Mesenchymal stem cell (in vitro differentiated cells and primary cell): Measurements from ENCODE around the gene KRTCAP2.

Experiments used
- DNase-seq: peaks from one replicate; pipeline ENCODE4 v3.0.0-alpha.2; 2013
- H2AFZ ChIP-seq: one replicate; pipeline ENCODE4 v1.6.1; 2013; ENCODE audit warnings: low read depth, mild to moderate bottlenecking, control low read depth, inconsistent platforms, low read length, moderate library complexity
- H2AK5ac ChIP-seq: 2 replicates; pipeline ENCODE4 v1.6.1; 2013; ENCODE audit warnings: low read length, moderate library complexity, mild to moderate bottlenecking, inconsistent platforms; ENCODE audit not compliant: severe bottlenecking
- H2BK120ac ChIP-seq: one replicate; pipeline ENCODE4 v1.6.1; 2013; ENCODE audit warnings: low read depth, mild to moderate bottlenecking, inconsistent platforms, low read length, moderate library complexity
- H2BK12ac ChIP-seq, 2 experiments: one replicate each; pipeline ENCODE4 v1.6.1; 2013; ENCODE audit warnings: inconsistent platforms in 2 of 2, low read length in 2 of 2, mild to moderate bottlenecking in 2 of 2, moderate library complexity in 2 of 2, control low read depth in 1 of 2
- H2BK15ac ChIP-seq: one replicate; pipeline ENCODE4 v1.6.1; 2013; ENCODE audit warnings: mild to moderate bottlenecking, low read depth, inconsistent platforms; ENCODE audit not compliant: poor library complexity, severe bottlenecking
- H2BK5ac ChIP-seq: 2 replicates; pipeline ENCODE4 v1.6.1; 2013; ENCODE audit warnings: low read depth, mild to moderate bottlenecking, low read length, control low read depth, inconsistent platforms; ENCODE audit not compliant: poor library complexity, severe bottlenecking
- H3K14ac ChIP-seq, 2 experiments: one replicate each; pipeline ENCODE4 v1.6.1; 2013; ENCODE audit warnings: inconsistent platforms in 2 of 2, low read length in 2 of 2, control low read depth in 1 of 2, mild to moderate bottlenecking in 1 of 2, moderate library complexity in 1 of 2
- H3K18ac ChIP-seq, 2 experiments: one replicate each; pipeline ENCODE4 v1.6.1; 2013; ENCODE audit warnings: inconsistent platforms in 2 of 2, low read length in 2 of 2, control low read depth in 1 of 2, low read depth in 1 of 2, mild to moderate bottlenecking in 1 of 2
- H3K23ac ChIP-seq, 2 experiments: one replicate each; pipeline ENCODE4 v1.6.1; 2013; ENCODE audit warnings: inconsistent platforms in 2 of 2, low read length in 2 of 2, mild to moderate bottlenecking in 2 of 2, moderate library complexity in 2 of 2, control low read depth in 1 of 2
- H3K27ac ChIP-seq: 2 replicates; pipeline ENCODE4 v1.5.1; 2013; ENCODE audit warnings: mild to moderate bottlenecking, moderate library complexity, low read length, control low read depth, inconsistent platforms; ENCODE audit not compliant: poor library complexity, severe bottlenecking
- H3K27me3 ChIP-seq, 2 experiments: 2 replicates each; pipeline versions ENCODE4 v1.6.1 to v1.7.0; 2013; ENCODE audit warnings: low read length in 2 of 2, mild to moderate bottlenecking in 2 of 2, moderate library complexity in 2 of 2, control low read depth in 1 of 2, inconsistent platforms in 1 of 2; ENCODE audit not compliant: control insufficient read depth in 1 of 2, insufficient read depth in 1 of 2
- H3K36me3 ChIP-seq, 2 experiments: 2 replicates each; pipeline versions ENCODE4 v1.6.1 to v1.7.0; 2013; ENCODE audit warnings: low read length in 2 of 2, control low read depth in 1 of 2, inconsistent platforms in 1 of 2, low read depth in 1 of 2, mild to moderate bottlenecking in 1 of 2; ENCODE audit not compliant: insufficient read depth in 2 of 2, control insufficient read depth in 1 of 2
- H3K4ac ChIP-seq, 2 experiments: one replicate each; pipeline ENCODE4 v1.6.1; 2013; ENCODE audit warnings: inconsistent platforms in 2 of 2, low read length in 2 of 2, mild to moderate bottlenecking in 2 of 2, moderate library complexity in 2 of 2, control low read depth in 1 of 2, low read depth in 1 of 2
- H3K4me1 ChIP-seq: 2 replicates; pipeline ENCODE4 v1.6.1; 2013; ENCODE audit warnings: low read depth, low read length, control low read depth; ENCODE audit not compliant: control insufficient read depth, insufficient read depth
- H3K4me2 ChIP-seq: 2 replicates; pipeline ENCODE4 v1.6.1; 2013; ENCODE audit warnings: low read length, mild to moderate bottlenecking, inconsistent platforms; ENCODE audit not compliant: poor library complexity, severe bottlenecking
- H3K4me3 ChIP-seq, 2 experiments: 2 replicates each; pipeline versions ENCODE4 v1.5.1 to v1.7.0; 2013; ENCODE audit warnings: low read length in 2 of 2, mild to moderate bottlenecking in 2 of 2, control low read depth in 1 of 2, low read depth in 1 of 2; ENCODE audit not compliant: insufficient read depth in 1 of 2
- H3K79me1 ChIP-seq: replicated peaks from 2 replicates; pipeline ENCODE4 v1.6.1; 2013; ENCODE audit warnings: mild to moderate bottlenecking, control low read depth, low read length, inconsistent platforms; ENCODE audit not compliant: poor library complexity, severe bottlenecking
- H3K9ac ChIP-seq: 2 replicates; pipeline ENCODE4 v1.7.0; 2013; ENCODE audit warnings: mild to moderate bottlenecking, low read length, moderate library complexity
- H3K9me3 ChIP-seq: 2 replicates; pipeline ENCODE4 v1.7.0; 2013; ENCODE audit warnings: mild to moderate bottlenecking, low read length; ENCODE audit not compliant: control insufficient read depth
- H4K8ac ChIP-seq: one replicate; pipeline ENCODE4 v1.6.1; 2013; ENCODE audit warnings: inconsistent platforms, mild to moderate bottlenecking, low read length, moderate library complexity
- H4K91ac ChIP-seq: one replicate; pipeline ENCODE4 v1.6.1; 2013; ENCODE audit warnings: mild to moderate bottlenecking, low read length, inconsistent platforms
- WGBS: methylation state at CpG from one replicate; pipeline ENCODE4 v1.1.7; 2013; ENCODE audit warnings: mixed read lengths; 5-methylcytosine and 5-hydroxymethylcytosine counted together

KRTCAP2 gene

GRCh38 chr1:155175281-155175926 lies 2.3 kb upstream of the KRTCAP2 start:
- Histone ChIP-seq H3K4me1 (peaks cover 26% of the 10 kb centered on the region), H3K4me3 (peak overlapping the region in 1 of 2 experiments; percentile 96)
- DNase-seq = no peak

GRCh38 chr1:155174324-155175280 lies 1.5 kb upstream of the KRTCAP2 start:
- Histone ChIP-seq H2BK15ac (no peak overlapping the region), H2BK12ac (peak overlapping the region in 1 of 2 experiments; percentile 50), H3K4me2 (peak overlapping the region; percentile 72), H3K9me3 (no peaks in the 10 kb centered on the region), H3K14ac (peak overlapping the region in 1 of 2 experiments; percentile 68), H3K27me3 (no peaks in the 10 kb centered on the region), H2AFZ (no peak overlapping the region), H3K27ac (peak overlapping the region; percentile 42), H3K9ac (peak overlapping the region; percentile 96), H4K8ac (peak overlapping the region; percentile 92), H2AK5ac (peak overlapping the region; percentile 29), H4K91ac (peak overlapping the region; percentile 77), H3K36me3 (peaks cover 43 to 46% of the 10 kb centered on the region in 2 experiments), H3K18ac (peak overlapping the region; percentile 80 to 81), H3K4me3 (peak overlapping the region; percentile 60 to 96), H3K4me1 (peaks cover 26% of the 10 kb centered on the region), H2BK120ac (peak overlapping the region; percentile 79), H3K4ac (peak overlapping the region; percentile 28 to 30), H3K79me1 (peaks cover 19% of the 10 kb centered on the region), H2BK5ac (no peak overlapping the region), H3K23ac (no peak overlapping the region)
- peak; percentile 40 for DNase-seq
- WGBS = 12% methylated on average over 29 of the region's 35 CpGs

More at GRCh38 chr1:155175281-155175926, 2.3 kb upstream of the KRTCAP2 start:
- H3K23ac ChIP-seq = peak overlapping the region in 1 of 2 experiments; percentile 68
- H2AK5ac ChIP-seq = no peak overlapping the region
- no peak overlapping the region for H2BK5ac ChIP-seq
- no peak overlapping the region for H4K8ac ChIP-seq
- H2BK12ac ChIP-seq = no peak overlapping the region
- 98% methylated on average over 5 of the region's 12 CpGs for WGBS
- no peak overlapping the region for H2AFZ ChIP-seq
- H2BK15ac ChIP-seq = no peak overlapping the region
- peak overlapping the region; percentile 56 for H4K91ac ChIP-seq
- H3K9ac ChIP-seq = peak overlapping the region; percentile 96
- H3K4ac ChIP-seq = peak overlapping the region in 1 of 2 experiments; percentile 1
- no peak overlapping the region for H3K27ac ChIP-seq
- H3K14ac ChIP-seq = no peak overlapping the region
- no peaks in the 10 kb centered on the region for H3K27me3 ChIP-seq
- no peaks in the 10 kb centered on the region for H3K9me3 ChIP-seq
- H3K36me3 ChIP-seq = peaks cover 43 to 51% of the 10 kb centered on the region in 2 experiments
- peaks cover 19% of the 10 kb centered on the region for H3K79me1 ChIP-seq
- H3K4me2 ChIP-seq = peak overlapping the region; percentile 72
- no peak overlapping the region for H3K18ac ChIP-seq
- H2BK120ac ChIP-seq = no peak overlapping the region

GRCh38 chr1:155173478-155174323 lies 597 bp upstream of the KRTCAP2 start, which contains the start of gene TRIM46:
Gene TRIM46, plus strand, starts transcription at chr1:155173849. Its CDS starts 118 bp downstream, at chr1:155173967.
- WGBS = under 1% methylated on average over 33 of the region's 38 CpGs
- Histone ChIP-seq H2BK12ac (peak within 1 kb of the TSS in 1 of 2 experiments; percentile 51), H3K4ac (peak within 1 kb of the TSS; percentile 57 to 90), H3K4me2 (peak within 1 kb of the TSS; percentile 72), H3K18ac (peak within 1 kb of the TSS; percentile 86 to 87), H2BK15ac (peak within 1 kb of the TSS; percentile 82), H3K36me3 (peaks cover 44 to 46% of the 10 kb centered on the region in 2 experiments), H2AFZ (peak within 1 kb of the TSS; percentile 75), H3K9ac (peak within 1 kb of the TSS; percentile 96), H2BK120ac (peak within 1 kb of the TSS; percentile 79), H3K4me3 (peak within 1 kb of the TSS; percentile 83 to 96), H3K79me1 (peaks cover 19% of the 10 kb centered on the region), H2AK5ac (peak within 1 kb of the TSS; percentile 59), H3K14ac (peak within 1 kb of the TSS in 1 of 2 experiments; percentile 93), H3K27me3 (no peaks in the 10 kb centered on the region), H2BK5ac (peak within 1 kb of the TSS; percentile 51), H3K23ac (no peak within 1 kb of the TSS), H3K4me1 (peaks cover 26% of the 10 kb centered on the region), H4K91ac (peak within 1 kb of the TSS; percentile 92), H3K9me3 (no peaks in the 10 kb centered on the region), H3K27ac (peak within 1 kb of the TSS; percentile 95), H4K8ac (peak within 1 kb of the TSS; percentile 98)
- DNase-seq = peak; percentile 68
